Right cardiac atrium (tissue), 5 donors: ENCODE data around the gene MGRN1. TPM values are rescaled to one million over a fixed set of nuclear protein-coding genes. Genes with fewer than 3 reads are reported as not detected.

ENCODE experiments used
- ATAC-seq, 2 donors: fragments of 200-7000 bp; cut with Tn5 transposase; one replicate each; pipeline versions ENCODE4 v1.8.0 to v1.9.1; 2020; ENCODE audit warnings: moderate library complexity in 2 of 2, mild to moderate bottlenecking in 1 of 2
- DNase-seq, 3 donors: peaks; one replicate each; pipeline ENCODE4 v3.0.0-alpha.2; 2020
- H3K27ac ChIP-seq: one replicate; pipeline ENCODE4 v1.5.1; 2013; ENCODE audit warnings: mild to moderate bottlenecking, low read length, control low read depth, moderate library complexity
- H3K27me3 ChIP-seq: one replicate; pipeline ENCODE4 v1.6.1; 2013; ENCODE audit not compliant: control insufficient read depth, insufficient read depth
- H3K4me1 ChIP-seq: one replicate; pipeline ENCODE4 v1.6.1; 2013; ENCODE audit warnings: low read length; ENCODE audit not compliant: control insufficient read depth, insufficient read depth
- H3K4me3 ChIP-seq: one replicate; pipeline ENCODE4 v1.5.1; 2013; ENCODE audit warnings: low read length, control low read depth
- H3K9me3 ChIP-seq: one replicate; pipeline ENCODE4 v1.6.1; 2013; ENCODE audit warnings: low read length; ENCODE audit not compliant: control insufficient read depth
- WGBS: extraction: QIAGEN DNeasy Blood & Tissue Kit; methylation state at CpG from one replicate; pipeline ENCODE4 v1.1.7; 2013; 5-methylcytosine and 5-hydroxymethylcytosine counted together
- intact Hi-C, 4 donors: fragments of 100-400 bp; cut with DNase I; formaldehyde crosslinking; loops; one replicate each; pipeline versions ENCODE4 v1.11.0 to v1.14.0; 2022 to 2023
- polyA plus RNA-seq: library from polyadenylated mRNA; stranded (reverse); fragments of 200-250 nt; gene quantifications from one replicate; pipeline ENCODE4 v1.2.3, GENCODE V29; 2013
- total RNA-seq, 4 donors: library from RNA; stranded (reverse); fragmentation: NEBNext Ultra II Directional; extraction: Animal tissue kit (Norgen Biotek cat#: 25700); gene quantifications; one replicate each; pipeline ENCODE4 v1.2.1, GENCODE V29; 2021
- donor health status: healthy with polysubstance abuse.
- donor health status: DM: no; HTN: yes; CAD: no.
- donor health status: DM: no; HTN: no; CAD: no.
- donor health status: DM: no; HTN: yes; CAD: no; lungs with severe emphysema.
- donor health status: DM: yes; HTN: yes; CAD: no.

The MGRN1 gene
- total and polyA plus RNA-seq, 5 donors: 22.0 to 49.9 (median 39.9) TPM

DNA sequence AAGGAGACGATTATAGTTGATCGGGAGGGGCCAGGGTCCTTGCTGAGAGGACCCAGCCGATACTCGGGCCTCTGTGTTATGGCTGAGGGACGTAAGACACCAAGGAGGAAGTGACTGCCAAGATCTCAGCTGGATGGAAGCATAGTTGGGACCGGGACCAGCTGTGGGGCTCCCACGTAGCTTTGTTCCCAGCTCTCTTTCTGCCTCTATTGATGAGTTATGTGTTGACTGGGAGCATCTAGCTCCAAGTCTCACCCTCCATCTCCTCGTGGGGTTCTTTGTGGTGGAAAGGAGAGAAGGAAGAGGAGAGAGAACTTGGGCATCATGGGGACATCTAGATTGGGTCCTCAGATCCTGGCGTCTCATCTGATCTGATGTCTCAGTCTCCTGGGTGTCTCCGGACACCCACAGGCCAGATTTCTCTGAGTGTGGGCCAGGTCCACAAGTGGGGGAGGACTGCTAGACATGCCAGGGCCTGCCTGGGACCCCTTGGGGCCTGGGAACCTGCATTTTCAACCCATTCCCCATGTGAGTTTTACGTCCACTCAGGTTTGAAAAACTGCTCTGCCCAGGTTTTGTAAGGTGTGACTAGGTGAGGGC is 1.0 kb downstream of the MGRN1 start:
- Histone ChIP-seq H3K27ac (peak overlapping the region; percentile 46), H3K4me1 (peaks cover 14% of the 10 kb centered on the region), H3K27me3 (no peaks in the 10 kb centered on the region), H3K4me3 (peak overlapping the region; percentile 62), H3K9me3 (no peaks in the 10 kb centered on the region)
- 8% methylated on average over 11 of the region's 11 CpGs for WGBS
- DNase-seq (peak in 1 of 3 donors; percentile 40), ATAC-seq (no peak)
- intact Hi-C loops: no loop called here

DNA sequence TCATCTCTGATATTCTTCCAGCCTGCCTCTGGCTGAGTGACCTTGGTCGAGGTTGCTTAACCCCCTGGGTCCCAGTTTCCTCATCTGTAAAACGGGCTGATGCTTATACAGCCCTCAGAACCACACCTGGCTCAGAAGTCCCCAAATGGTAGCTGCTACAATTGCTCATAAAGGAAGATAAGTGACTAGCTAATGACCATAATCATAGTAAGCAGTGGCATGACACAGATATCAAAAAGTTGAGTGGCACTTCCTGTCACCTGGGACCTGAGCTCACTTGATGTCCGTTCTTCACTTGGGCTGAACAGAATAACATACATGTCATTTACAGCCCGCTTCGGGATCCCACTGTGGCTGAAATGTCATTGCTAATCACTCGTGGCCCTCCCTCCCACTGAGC is 1.8 kb downstream of the MGRN1 start:
- DNase-seq: no peak
- ATAC-seq: no peak
- peaks cover 14% of the 10 kb centered on the region for H3K4me1 ChIP-seq
- no peak overlapping the region for H3K27ac ChIP-seq
- no peaks in the 10 kb centered on the region for H3K27me3 ChIP-seq
- 58% methylated on average over 6 of the region's 6 CpGs for WGBS
- intact Hi-C loops: no loop called here
- no peaks in the 10 kb centered on the region for H3K9me3 ChIP-seq
- no peak overlapping the region for H3K4me3 ChIP-seq

DNA sequence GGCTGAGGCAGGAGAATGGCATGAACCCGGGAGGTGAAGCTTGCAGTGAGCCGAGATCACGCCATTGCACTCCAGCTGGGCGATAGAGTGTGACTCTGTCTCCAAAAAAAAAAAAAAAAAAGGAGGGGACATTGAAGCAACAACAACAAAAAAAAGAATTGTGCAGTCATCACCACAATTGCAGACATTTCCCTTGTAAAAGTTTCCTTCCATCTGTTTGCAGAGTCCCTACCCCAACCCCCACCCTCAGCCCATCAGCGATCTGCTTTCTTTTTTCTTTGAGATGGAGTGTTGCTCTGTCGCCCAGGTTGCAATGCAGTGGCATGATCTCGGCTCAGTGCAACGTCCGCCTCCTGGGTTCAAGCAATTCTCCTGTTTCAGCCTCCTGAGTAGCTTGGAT is 3.7 kb downstream of the MGRN1 start:
- intact Hi-C loops: no loop called here
- Histone ChIP-seq H3K9me3 (no peaks in the 10 kb centered on the region), H3K27me3 (no peaks in the 10 kb centered on the region), H3K4me3 (no peak overlapping the region), H3K27ac (no peak overlapping the region), H3K4me1 (peaks cover 14% of the 10 kb centered on the region)
- WGBS: 91% methylated on average over 9 of the region's 9 CpGs
- DNase-seq (peak in 1 of 3 donors; percentile 21), ATAC-seq (no peak)

GRCh38 chr16:4631444-4631843 is 6.8 kb downstream of the MGRN1 start:
- H3K27me3 ChIP-seq: no peaks in the 10 kb centered on the region
- H3K9me3 ChIP-seq: no peaks in the 10 kb centered on the region
- H3K27ac ChIP-seq: no peak overlapping the region
- ATAC-seq (no peak), DNase-seq (no peak)
- intact Hi-C loops: no loop called here
- no peak overlapping the region for H3K4me3 ChIP-seq
- WGBS: 97% methylated on average over 1 of the region's 1 CpG
- peaks cover 6% of the 10 kb centered on the region for H3K4me1 ChIP-seq

DNA sequence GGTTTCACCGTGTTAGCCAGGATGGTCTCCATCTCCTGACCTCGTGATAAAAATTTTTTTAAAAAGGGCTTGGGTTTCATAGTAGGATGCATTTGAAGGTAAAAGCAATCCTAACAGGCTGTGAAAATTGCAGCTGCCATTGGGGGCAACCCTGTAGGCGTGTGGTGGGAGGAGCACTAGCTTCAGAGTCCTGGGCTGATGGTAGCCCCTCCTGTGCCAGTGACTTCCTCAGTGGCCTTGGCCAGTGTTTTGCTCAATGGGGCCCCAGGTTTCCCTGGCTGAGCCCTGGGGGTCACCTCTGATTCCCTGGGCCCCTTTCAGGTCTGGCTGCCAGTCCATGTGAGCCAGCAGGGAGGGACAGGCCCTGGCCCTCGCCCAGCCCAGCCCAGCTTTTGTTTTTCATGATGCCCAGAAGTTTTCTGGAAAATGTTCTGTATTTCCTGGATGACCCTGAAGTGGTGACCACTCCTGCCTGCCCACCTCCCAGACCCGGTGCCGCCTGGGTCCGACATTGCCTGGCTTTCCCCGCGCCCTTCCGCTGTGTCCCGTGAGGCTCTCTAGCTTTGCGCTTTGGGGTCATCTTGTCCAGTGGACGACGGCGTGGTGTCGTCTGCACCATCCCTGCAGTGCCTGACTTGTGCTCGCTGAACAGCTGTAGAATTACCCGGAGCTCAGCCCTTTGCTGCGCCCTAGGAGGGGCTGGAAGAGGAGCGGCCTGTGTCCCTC is 9.4 kb downstream of the MGRN1 start:
- Histone ChIP-seq H3K27me3 (no peaks in the 10 kb centered on the region), H3K4me1 (no peaks in the 10 kb centered on the region), H3K27ac (no peak overlapping the region), H3K4me3 (no peak overlapping the region), H3K9me3 (no peaks in the 10 kb centered on the region)
- 93% methylated on average over 20 of the region's 20 CpGs for WGBS
- DNase-seq (no peak), ATAC-seq (peak in 1 of 2 donors; percentile 9)
- intact Hi-C loops: no loop called here

DNA sequence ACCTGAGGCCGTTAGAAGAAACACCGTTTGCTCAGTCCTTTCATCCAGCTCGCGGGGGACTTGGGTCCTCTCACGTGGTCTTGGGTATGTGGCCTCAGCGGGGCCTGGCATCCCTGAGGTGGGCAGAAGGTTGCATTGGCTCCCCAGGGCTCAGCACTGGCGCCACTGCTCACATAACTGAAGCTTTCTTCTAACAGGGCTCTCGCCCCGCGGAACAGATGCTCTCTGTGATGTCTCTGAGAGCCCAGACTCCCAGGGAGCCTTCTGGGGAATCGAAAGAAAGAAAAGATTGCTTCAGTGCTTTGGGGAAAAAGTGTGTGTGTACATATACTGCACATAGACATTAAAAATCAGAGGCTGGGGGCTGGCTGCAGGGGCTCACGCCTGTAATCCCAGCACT is 10.1 kb downstream of the MGRN1 start:
- no peak overlapping the region for H3K4me3 ChIP-seq
- ATAC-seq (no peak), DNase-seq (no peak)
- no peaks in the 10 kb centered on the region for H3K9me3 ChIP-seq
- WGBS: 93% methylated on average over 12 of the region's 12 CpGs
- intact Hi-C loops: no loop called here
- H3K27ac ChIP-seq: no peak overlapping the region
- H3K4me1 ChIP-seq: no peaks in the 10 kb centered on the region
- H3K27me3 ChIP-seq: no peaks in the 10 kb centered on the region

- no peaks in the 10 kb centered on the region for H3K4me1 ChIP-seq
- intact Hi-C loops: no loop called here
- H3K4me3 ChIP-seq: no peak overlapping the region
- WGBS: 90% methylated on average over 13 of the region's 13 CpGs
- H3K27me3 ChIP-seq: no peaks in the 10 kb centered on the region
- DNase-seq (no peak), ATAC-seq (no peak)
- no peaks in the 10 kb centered on the region for H3K9me3 ChIP-seq
- no peak overlapping the region for H3K27ac ChIP-seq
Observed at GRCh38 chr16:4636196-4636595, 11.6 kb downstream of the MGRN1 start.

GRCh38 chr16:4637501-4638166 is 13.0 kb downstream of the MGRN1 start:
- H3K4me1 ChIP-seq: no peaks in the 10 kb centered on the region
- peak in 1 of 3 donors; percentile 64 for DNase-seq
- H3K4me3 ChIP-seq: no peak overlapping the region

DNA sequence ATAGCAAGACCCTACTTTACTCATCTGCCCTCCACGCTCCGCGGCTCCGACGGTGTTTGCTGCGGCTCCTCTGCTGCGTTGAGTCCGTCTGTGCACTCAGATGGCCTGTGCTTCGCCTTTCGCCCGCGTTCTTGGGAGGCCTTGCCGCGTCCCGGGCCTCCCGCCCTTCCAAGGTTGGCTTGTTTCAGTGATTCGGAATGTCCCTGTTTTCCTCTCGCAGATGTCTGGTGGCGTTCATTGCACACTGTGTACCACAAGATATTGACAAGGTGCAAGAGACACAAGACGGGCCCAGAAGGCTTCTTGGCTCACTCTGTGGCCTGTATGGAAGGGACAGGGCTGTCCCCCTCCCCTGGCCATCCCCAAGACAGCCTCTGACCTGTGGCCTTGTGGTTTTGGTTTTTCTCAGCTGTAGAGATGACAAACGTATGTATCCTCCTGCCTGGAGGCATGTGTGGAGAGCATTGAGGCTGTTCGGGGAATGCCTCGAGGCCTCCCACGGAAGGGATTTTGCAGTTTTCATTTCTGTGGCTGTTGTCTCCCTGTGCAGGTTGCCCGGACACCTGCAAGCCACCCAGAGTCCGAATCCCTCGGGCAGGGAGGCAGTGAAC is 15.4 kb downstream of the MGRN1 start:
- peak in 1 of 2 donors; percentile 10 for ATAC-seq
- Histone ChIP-seq H3K9me3 (no peaks in the 10 kb centered on the region), H3K27me3 (no peaks in the 10 kb centered on the region), H3K4me1 (no peaks in the 10 kb centered on the region), H3K4me3 (no peak overlapping the region), H3K27ac (no peak overlapping the region)
- intact Hi-C loops: no loop called here
- 87% methylated on average over 27 of the region's 27 CpGs for WGBS
- DNase-seq: no peak

More at GRCh38 chr16:4637501-4638166, 13.0 kb downstream of the MGRN1 start:
- intact Hi-C loops: no loop called here
- 72% methylated on average over 21 of the region's 21 CpGs for WGBS
- no peak overlapping the region for H3K27ac ChIP-seq
- H3K27me3 ChIP-seq: no peaks in the 10 kb centered on the region
- ATAC-seq: peak; percentile 10 to 20
- no peaks in the 10 kb centered on the region for H3K9me3 ChIP-seq

GRCh38 chr16:4640572-4641305 is 16.1 kb downstream of the MGRN1 start:
- Histone ChIP-seq H3K4me1 (no peaks in the 10 kb centered on the region), H3K27ac (no peak overlapping the region), H3K9me3 (no peaks in the 10 kb centered on the region), H3K27me3 (no peaks in the 10 kb centered on the region), H3K4me3 (no peak overlapping the region)
- WGBS: 76% methylated on average over 19 of the region's 19 CpGs
- DNase-seq: peak in 1 of 3 donors; percentile 54
- intact Hi-C loops: no loop called here
- peak in 1 of 2 donors; percentile 9 for ATAC-seq
